GM12878 (cell line): ENCODE data around the gene RAD51AP1. TPM values are rescaled to one million over a fixed set of nuclear protein-coding genes. Genes with fewer than 3 reads are reported as not detected.

Source experiments
- BCL11A ChIP-seq: IDR thresholded peaks from 2 replicates; pipeline ENCODE4 v1.6.1; 2011; ENCODE audit warnings: low read depth, low read length
- CEBPB ChIP-seq, 2 experiments: fragments of 150-350 bp in 1 of 2; IDR thresholded peaks; 2 replicates each; pipeline ENCODE4 v1.6.1; 2012 to 2014; ENCODE audit warnings: low read depth in 2 of 2, low read length in 2 of 2, borderline replicate concordance in 1 of 2, inconsistent platforms in 1 of 2
- CHD1 ChIP-seq: IDR thresholded peaks from 2 replicates; pipeline ENCODE4 v1.6.1; 2012; ENCODE audit warnings: low read depth, low read length, improper control_type of control experiment
- CREM ChIP-seq: IDR thresholded peaks from 2 replicates; pipeline ENCODE4 v1.6.1; 2014; ENCODE audit warnings: antibody characterized with exemption, low read depth
- FOXM1 ChIP-seq: IDR thresholded peaks from 2 replicates; pipeline ENCODE4 v1.6.1; 2012; ENCODE audit warnings: low read depth, mild to moderate bottlenecking, inconsistent platforms, low read length, moderate library complexity
- IKZF2 ChIP-seq, 2 experiments: fragments of 450-650 bp; IDR thresholded peaks; 2 replicates each; pipeline ENCODE4 v1.6.1; 2017; ENCODE audit warnings: mild to moderate bottlenecking in 2 of 2, moderate library complexity in 2 of 2
- KLF5 ChIP-seq: fragments of 450-650 bp; IDR thresholded peaks from 2 replicates; pipeline ENCODE4 v1.6.1; 2014; ENCODE audit warnings: mild to moderate bottlenecking; ENCODE audit not compliant: partially characterized antibody
- MYC ChIP-seq: IDR thresholded peaks from 2 replicates; pipeline ENCODE4 v1.6.1; 2011; ENCODE audit warnings: mild to moderate bottlenecking, low read length, moderate library complexity, inconsistent platforms; ENCODE audit not compliant: insufficient read depth, insufficient replicate concordance, insufficient read length, severe bottlenecking
- NBN ChIP-seq: fragments of 450-650 bp; IDR thresholded peaks from 2 replicates; pipeline ENCODE4 v1.6.1; 2016
- NR2C1 ChIP-seq: fragments of 450-650 bp; IDR thresholded peaks from 2 replicates; pipeline ENCODE4 v1.6.1; 2017; ENCODE audit warnings: antibody characterized with exemption, mild to moderate bottlenecking, moderate library complexity
- POLR2A ChIP-seq: IDR thresholded peaks from 2 replicates; pipeline ENCODE4 v1.6.1; 2011; ENCODE audit warnings: low read depth, mild to moderate bottlenecking, low read length
- POLR2AphosphoS2 ChIP-seq: IDR thresholded peaks from 2 replicates; pipeline ENCODE4 v1.6.1; 2011; ENCODE audit warnings: low read depth, mild to moderate bottlenecking, low read length, improper control_type of control experiment, moderate library complexity
- POU2F2 ChIP-seq: IDR thresholded peaks from 3 replicates; pipeline ENCODE4 v1.6.1; 2011; ENCODE audit warnings: low read depth, mild to moderate bottlenecking, low read length, borderline replicate concordance
- RELA ChIP-seq: fragments of 450-650 bp; IDR thresholded peaks from 2 replicates; pipeline ENCODE4 v1.8.0; 2014; ENCODE audit warnings: borderline replicate concordance; ENCODE audit not compliant: partially characterized antibody
- RUNX3 ChIP-seq: IDR thresholded peaks from 2 replicates; pipeline ENCODE4 v1.6.1; 2012; ENCODE audit warnings: low read length, inconsistent platforms
- SRF ChIP-seq, 2 experiments: IDR thresholded peaks; 2 replicates each; pipeline ENCODE4 v1.6.1; 2011; ENCODE audit warnings: low read depth in 2 of 2, low read length in 2 of 2, mild to moderate bottlenecking in 1 of 2, moderate library complexity in 1 of 2
- TARDBP ChIP-seq: IDR thresholded peaks from 2 replicates; pipeline ENCODE4 v1.6.1; 2016; ENCODE audit warnings: borderline replicate concordance
- TCF12 ChIP-seq: IDR thresholded peaks from 2 replicates; pipeline ENCODE4 v1.6.1; 2011; ENCODE audit warnings: low read depth, mild to moderate bottlenecking, low read length
- ZNF207 ChIP-seq: fragments of 450-650 bp; IDR thresholded peaks from 2 replicates; pipeline ENCODE4 v1.6.1; 2014; ENCODE audit warnings: antibody characterized with exemption, mild to moderate bottlenecking, borderline replicate concordance
- polyA plus RNA-seq, 11 experiments: library from polyadenylated mRNA; depleted of rRNA in 4 of 11; unstranded in 6 of 11; stranded (reverse) in 5 of 11; fragments of >200 nt; fragmentation: Nextera tagmentation in 4 of 11; fragmentation: Illumina TruSeq in 1 of 11; extraction: Ambion mirVana in 4 of 11; extraction: Trizol in 1 of 11; gene quantifications; 1 replicate in 1 of 11; 2 replicates in 10 of 11; pipeline versions ENCODE4 v1.2.1 to v1.2.3, GENCODE V29; 2011 to 2016; ENCODE audit warnings: inconsistent platforms in 2 of 11, missing spikeins in 2 of 11, low read depth in 1 of 11
- total RNA-seq, 4 experiments: library from RNA; depleted of rRNA in 3 of 4; stranded (reverse); fragments of >200 nt in 3 of 4; fragmentation: Illumina TruSeq in 1 of 4; extraction: Trizol in 1 of 4; gene quantifications; 2 replicates each; pipeline versions ENCODE4 v1.2.1 to v1.2.3, GENCODE V29; 2013 to 2021
- TF ChIP-seq, protein P1 (sequence below): IDR thresholded peaks from 2 replicates; pipeline ENCODE4 v1.6.1; 2011; ENCODE audit warnings: borderline replicate concordance, low read depth, mild to moderate bottlenecking, moderate library complexity, mixed read lengths, low read length; ENCODE audit not compliant: insufficient read depth; ENCODE audit errors: extremely low read length
- TF ChIP-seq, protein P2 (sequence below): IDR thresholded peaks from 2 replicates; pipeline ENCODE4 v1.6.1; 2012; ENCODE audit warnings: mild to moderate bottlenecking, low read depth, low read length
- TF ChIP-seq, protein P3 (sequence below): fragments of 450-650 bp; IDR thresholded peaks from 2 replicates; pipeline ENCODE4 v1.6.1; 2017; ENCODE audit warnings: mild to moderate bottlenecking
- TF ChIP-seq, protein P4 (sequence below): fragments of 450-650 bp; IDR thresholded peaks from 2 replicates; pipeline ENCODE4 v1.6.1; 2014; ENCODE audit warnings: mild to moderate bottlenecking

The RAD51AP1 gene
- total and polyA plus RNA-seq, 10 of the 15 experiments (the other 5 are each of a cell fraction or from before 2014, with no cell fraction given) = 22.3 to 86.0 (median 50.9) TPM

DNA sequence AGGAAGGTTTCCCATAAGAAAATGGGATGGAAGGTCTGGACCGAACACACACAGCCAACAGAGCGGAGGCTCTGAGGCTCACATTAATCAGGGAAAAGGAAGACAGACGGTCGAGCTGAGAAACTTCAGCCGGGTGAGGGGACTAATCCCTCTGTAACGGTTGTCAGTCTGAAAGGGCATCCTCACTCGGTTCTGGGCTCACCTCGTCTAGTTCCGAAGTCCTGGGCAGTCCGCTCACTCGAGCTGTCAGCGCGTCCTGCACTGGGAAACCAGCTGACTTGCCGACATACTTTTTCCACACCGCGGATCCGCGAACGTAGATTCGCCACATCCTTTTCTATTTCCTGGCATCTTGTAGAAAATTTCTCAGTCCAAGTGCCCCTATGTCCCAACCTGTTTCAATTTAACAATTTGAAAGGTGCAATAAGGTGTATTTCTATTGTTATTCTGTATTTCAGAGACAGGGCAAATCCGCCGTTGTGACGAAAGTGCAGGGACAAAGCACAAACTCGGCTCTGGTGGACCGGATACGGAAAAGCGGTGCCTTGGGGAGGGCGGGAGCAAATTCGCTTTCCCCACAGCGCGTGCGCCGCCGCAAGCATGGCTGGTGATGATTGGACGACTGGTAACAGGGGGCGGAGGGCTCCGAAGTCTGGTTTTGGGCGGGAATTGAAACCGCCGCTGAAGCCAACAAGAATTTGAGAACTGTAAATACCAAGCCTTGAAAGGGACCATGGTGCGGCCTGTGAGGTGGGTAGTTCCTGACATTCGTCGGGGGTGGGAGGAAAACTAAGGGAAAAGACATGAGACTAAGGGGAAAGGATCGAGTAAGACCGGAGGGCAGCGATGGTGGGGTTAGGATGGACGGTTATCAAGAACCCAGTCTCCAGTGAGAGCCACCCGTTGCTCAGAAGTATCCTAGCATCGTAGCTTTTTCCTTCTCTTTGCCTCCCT lies at the start of gene RAD51AP1 (continued):
- TF ChIP-seq CHD1 (no peak), SRF (IDR thresholded peaks at IDR 0.05; ENCODE audit: low read depth in 2 of 2, low read length in 2 of 2) (no peak), NBN (peak; percentile 82), IKZF2 (IDR thresholded peaks at IDR 0.05) (peak; percentile 58 to 59; a peak in 2 of 4 replicates), MYC (no peak), RUNX3 (peak; percentile 87), NR2C1 (peak; percentile 73), TARDBP (0 out of 2 replicates have a peak, but pooled peaks have one; percentile 14), RELA (peak; percentile 67), BCL11A (0 out of 2 replicates have a peak, but pooled peaks have one; percentile 23), TCF12 (peak; percentile 40; the same call in 1 of the 2 replicates), POLR2AphosphoS2 (0 out of 2 replicates have a peak, but pooled peaks have one; percentile 16), KLF5 (peak; percentile 49), POLR2A (peak; percentile 80), POU2F2 (peak; percentile 31; the same call in 1 of the 3 replicates), FOXM1 (no peak), ZNF207 (peak; percentile 90; the same call in 1 of the 2 replicates), CEBPB (IDR thresholded peaks at IDR 0.05; ENCODE audit: borderline replicate concordance in 1 of 2, low read depth in 2 of 2, low read length in 2 of 2) (no peak), CREM (peak; percentile 81)
- TF ChIP-seq, protein P1, sequence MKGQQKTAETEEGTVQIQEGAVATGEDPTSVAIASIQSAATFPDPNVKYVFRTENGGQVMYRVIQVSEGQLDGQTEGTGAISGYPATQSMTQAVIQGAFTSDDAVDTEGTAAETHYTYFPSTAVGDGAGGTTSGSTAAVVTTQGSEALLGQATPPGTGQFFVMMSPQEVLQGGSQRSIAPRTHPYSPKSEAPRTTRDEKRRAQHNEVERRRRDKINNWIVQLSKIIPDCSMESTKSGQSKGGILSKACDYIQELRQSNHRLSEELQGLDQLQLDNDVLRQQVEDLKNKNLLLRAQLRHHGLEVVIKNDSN = peak; percentile 50
- TF ChIP-seq, protein P2, sequence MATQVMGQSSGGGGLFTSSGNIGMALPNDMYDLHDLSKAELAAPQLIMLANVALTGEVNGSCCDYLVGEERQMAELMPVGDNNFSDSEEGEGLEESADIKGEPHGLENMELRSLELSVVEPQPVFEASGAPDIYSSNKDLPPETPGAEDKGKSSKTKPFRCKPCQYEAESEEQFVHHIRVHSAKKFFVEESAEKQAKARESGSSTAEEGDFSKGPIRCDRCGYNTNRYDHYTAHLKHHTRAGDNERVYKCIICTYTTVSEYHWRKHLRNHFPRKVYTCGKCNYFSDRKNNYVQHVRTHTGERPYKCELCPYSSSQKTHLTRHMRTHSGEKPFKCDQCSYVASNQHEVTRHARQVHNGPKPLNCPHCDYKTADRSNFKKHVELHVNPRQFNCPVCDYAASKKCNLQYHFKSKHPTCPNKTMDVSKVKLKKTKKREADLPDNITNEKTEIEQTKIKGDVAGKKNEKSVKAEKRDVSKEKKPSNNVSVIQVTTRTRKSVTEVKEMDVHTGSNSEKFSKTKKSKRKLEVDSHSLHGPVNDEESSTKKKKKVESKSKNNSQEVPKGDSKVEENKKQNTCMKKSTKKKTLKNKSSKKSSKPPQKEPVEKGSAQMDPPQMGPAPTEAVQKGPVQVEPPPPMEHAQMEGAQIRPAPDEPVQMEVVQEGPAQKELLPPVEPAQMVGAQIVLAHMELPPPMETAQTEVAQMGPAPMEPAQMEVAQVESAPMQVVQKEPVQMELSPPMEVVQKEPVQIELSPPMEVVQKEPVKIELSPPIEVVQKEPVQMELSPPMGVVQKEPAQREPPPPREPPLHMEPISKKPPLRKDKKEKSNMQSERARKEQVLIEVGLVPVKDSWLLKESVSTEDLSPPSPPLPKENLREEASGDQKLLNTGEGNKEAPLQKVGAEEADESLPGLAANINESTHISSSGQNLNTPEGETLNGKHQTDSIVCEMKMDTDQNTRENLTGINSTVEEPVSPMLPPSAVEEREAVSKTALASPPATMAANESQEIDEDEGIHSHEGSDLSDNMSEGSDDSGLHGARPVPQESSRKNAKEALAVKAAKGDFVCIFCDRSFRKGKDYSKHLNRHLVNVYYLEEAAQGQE = no peak
- TF ChIP-seq, protein P3, sequence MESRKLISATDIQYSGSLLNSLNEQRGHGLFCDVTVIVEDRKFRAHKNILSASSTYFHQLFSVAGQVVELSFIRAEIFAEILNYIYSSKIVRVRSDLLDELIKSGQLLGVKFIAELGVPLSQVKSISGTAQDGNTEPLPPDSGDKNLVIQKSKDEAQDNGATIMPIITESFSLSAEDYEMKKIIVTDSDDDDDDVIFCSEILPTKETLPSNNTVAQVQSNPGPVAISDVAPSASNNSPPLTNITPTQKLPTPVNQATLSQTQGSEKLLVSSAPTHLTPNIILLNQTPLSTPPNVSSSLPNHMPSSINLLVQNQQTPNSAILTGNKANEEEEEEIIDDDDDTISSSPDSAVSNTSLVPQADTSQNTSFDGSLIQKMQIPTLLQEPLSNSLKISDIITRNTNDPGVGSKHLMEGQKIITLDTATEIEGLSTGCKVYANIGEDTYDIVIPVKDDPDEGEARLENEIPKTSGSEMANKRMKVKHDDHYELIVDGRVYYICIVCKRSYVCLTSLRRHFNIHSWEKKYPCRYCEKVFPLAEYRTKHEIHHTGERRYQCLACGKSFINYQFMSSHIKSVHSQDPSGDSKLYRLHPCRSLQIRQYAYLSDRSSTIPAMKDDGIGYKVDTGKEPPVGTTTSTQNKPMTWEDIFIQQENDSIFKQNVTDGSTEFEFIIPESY = no peak
- TF ChIP-seq, protein P4, sequence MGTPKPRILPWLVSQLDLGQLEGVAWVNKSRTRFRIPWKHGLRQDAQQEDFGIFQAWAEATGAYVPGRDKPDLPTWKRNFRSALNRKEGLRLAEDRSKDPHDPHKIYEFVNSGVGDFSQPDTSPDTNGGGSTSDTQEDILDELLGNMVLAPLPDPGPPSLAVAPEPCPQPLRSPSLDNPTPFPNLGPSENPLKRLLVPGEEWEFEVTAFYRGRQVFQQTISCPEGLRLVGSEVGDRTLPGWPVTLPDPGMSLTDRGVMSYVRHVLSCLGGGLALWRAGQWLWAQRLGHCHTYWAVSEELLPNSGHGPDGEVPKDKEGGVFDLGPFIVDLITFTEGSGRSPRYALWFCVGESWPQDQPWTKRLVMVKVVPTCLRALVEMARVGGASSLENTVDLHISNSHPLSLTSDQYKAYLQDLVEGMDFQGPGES = no peak
